GM18858 (cell line): Measurements from ENCODE around the gene PDCD7.
A peak's percentile ranks its signal among the peaks of the same experiment; 100 is the strongest.
"Not testable (repeated sequence)": the region's sequence is repeated elsewhere in the genome, so short reads cannot be mapped to it uniquely, and the experiment has no call there.

ENCODE experiments used
- ATAC-seq: cut with Tn5 transposase; IDR thresholded peaks from one replicate; pipeline ENCODE4 v1.9.1; 2021; ENCODE audit not compliant: unreplicated experiment

Gene PDCD7, protein sequence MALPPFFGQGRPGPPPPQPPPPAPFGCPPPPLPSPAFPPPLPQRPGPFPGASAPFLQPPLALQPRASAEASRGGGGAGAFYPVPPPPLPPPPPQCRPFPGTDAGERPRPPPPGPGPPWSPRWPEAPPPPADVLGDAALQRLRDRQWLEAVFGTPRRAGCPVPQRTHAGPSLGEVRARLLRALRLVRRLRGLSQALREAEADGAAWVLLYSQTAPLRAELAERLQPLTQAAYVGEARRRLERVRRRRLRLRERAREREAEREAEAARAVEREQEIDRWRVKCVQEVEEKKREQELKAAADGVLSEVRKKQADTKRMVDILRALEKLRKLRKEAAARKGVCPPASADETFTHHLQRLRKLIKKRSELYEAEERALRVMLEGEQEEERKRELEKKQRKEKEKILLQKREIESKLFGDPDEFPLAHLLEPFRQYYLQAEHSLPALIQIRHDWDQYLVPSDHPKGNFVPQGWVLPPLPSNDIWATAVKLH

GRCh38 chr15:65133548-65134200 is at the start of gene PDCD7:
Gene PDCD7 (minus strand): TSS chr15:65133808. CDS start chr15:65133781, 27 bp downstream.
- peak; percentile 75 for ATAC-seq

GRCh38 chr15:65182538-65182937 is 48.9 kb upstream of the PDCD7 start:
- ATAC-seq: no peak

- not testable (repeated sequence) for ATAC-seq
Observed at GRCh38 chr15:65181582-65182353, 48.2 kb upstream of the PDCD7 start.

GRCh38 chr15:65180167-65180566 is 46.6 kb upstream of the PDCD7 start:
- ATAC-seq: no peak

- no peak for ATAC-seq
Observed at GRCh38 chr15:65177901-65178300, 44.3 kb upstream of the PDCD7 start.

DNA sequence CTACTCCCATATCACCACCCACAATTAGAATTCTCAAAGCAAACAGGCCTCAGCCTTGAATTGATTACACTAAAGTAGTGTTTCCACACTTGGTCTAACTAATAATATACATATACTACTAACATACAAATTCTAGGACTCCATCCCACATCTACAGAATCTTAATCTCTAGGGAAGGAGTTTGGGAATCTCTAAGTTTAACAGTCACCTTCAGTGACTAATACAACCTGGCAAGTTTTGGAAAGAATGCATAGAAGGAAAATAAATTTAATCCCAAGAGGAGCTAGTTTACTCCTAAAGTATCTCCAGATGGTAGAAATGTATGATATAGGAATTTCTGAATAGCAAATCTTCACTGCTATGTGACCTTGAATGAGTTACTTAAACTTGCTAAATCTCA is 42.4 kb upstream of the PDCD7 start:
- ATAC-seq: no peak

GRCh38 chr15:65175511-65175910 is 41.9 kb upstream of the PDCD7 start:
- ATAC-seq: no peak

DNA sequence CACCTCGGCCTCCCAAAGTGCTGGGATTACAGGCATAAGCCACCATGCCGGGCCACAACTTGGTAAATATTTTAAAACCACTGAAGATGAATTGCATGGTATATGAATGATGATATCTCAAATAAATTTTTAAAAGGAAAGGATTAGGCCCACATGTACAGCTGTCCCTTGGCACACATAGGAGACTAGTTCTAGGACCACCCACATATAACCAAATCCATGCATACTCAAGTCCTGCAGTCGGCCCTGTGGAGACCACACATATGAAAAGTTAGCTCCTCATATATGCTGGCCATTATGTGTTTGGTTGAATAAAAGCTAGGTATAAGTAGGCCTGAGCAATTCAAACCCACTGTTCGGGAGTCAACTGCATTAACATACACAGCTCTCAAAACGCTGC is 40.9 kb upstream of the PDCD7 start:
- ATAC-seq: no peak

GRCh38 chr15:65172531-65172930 is 38.9 kb upstream of the PDCD7 start:
- no peak for ATAC-seq

- ATAC-seq: no peak
Observed at GRCh38 chr15:65171428-65171827, 37.8 kb upstream of the PDCD7 start.

- no peak for ATAC-seq
Observed at GRCh38 chr15:65165875-65166274, 32.3 kb upstream of the PDCD7 start.

DNA sequence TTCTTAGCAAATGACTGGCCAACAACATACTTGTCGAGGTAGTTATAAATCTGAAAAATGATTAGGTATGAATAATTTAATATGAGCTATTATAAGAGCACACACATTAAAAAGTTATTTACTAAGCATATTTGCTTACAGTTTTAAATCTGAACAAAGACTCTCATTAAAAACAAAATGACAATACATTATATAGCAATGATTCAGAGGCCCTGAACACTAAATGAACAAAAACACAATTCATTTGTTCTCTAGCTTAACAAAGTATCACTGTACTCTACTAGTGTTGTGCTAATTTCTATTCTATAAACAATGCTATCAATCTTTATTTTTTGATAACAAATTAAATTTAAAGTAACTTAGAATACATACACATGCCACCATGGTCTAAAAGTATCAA is 30.5 kb upstream of the PDCD7 start:
- no peak for ATAC-seq

DNA sequence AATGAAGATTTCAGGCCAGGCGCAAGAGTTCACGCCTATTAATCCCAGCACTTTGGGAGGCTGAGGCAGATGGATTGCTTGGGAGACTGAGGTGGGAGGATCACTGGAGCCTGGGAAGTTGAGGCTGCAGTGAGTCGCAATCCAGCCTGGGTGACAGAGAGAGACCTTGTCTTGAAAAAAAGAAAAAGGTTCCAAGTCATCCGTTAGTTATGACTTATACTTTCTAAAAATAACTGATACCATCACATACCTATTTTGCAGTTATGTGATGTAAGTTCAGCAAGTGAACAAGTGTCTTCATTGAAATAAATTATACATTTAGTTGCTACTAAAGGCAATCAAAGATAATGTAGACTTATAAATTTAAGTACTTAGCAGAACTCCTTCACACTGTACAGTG is 29.4 kb upstream of the PDCD7 start:
- ATAC-seq: no peak

DNA sequence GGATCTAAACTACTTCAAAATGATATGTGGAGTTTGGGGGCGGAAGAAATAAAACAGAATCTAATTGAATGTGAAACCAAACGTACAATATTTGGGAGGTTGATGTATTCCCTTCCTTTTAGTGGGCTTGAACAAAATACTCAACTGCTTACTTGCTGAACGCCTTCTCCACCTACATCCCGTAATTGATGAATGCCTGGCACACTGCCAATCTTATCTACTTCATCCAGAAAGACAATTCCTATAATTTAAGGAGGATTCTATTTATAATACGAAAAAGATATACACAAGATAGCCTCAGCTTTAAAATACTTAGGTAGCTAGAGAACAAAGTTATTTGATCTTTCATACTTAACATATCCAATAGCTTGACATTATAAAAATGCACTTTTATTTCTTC is 23.1 kb upstream of the PDCD7 start:
- no peak for ATAC-seq

DNA sequence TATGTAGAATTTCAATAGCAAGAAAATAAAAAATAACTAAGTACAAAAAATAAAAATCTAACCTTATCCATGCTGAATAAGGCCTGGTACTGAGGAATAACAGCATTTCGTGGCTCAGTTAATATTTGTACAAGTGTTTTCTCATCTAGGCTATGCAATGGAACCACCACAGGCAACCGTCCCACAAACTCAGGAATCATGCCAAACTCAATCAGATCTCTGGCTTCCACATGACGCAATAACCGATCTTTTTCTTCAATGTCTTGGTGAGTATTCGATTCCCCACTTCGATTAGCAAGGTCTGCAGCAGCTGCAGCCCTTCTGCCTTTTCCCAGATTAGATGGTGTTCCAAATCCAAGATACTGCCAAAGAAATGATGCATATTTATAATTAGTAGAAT is 21.1 kb upstream of the PDCD7 start:
- ATAC-seq: no peak

- ATAC-seq: no peak
Observed at GRCh38 chr15:65147902-65148301, 14.3 kb upstream of the PDCD7 start.

DNA sequence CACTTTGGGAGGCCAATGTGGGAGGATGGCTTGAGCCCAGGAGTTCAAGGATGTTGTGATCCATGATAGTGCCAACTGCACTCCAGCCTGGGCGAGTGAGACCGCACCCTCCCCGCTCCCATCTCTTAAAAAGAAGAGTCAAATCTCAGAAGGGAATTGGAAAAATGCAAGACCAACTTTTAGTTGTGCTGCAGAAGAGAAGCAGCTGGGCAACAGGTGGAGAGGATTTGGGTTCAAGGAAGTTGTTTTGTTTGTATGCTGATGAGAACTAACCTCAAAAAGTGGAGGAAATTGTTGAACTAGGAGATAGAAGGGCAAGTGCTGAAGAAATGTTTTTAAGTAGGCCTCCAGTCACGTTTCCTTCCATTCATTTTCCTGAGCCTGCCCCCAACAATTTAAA is 12.8 kb upstream of the PDCD7 start:
- no peak for ATAC-seq

- ATAC-seq: not testable (repeated sequence)
Observed at GRCh38 chr15:65138631-65139030, 5.0 kb upstream of the PDCD7 start.

- not testable (repeated sequence) for ATAC-seq
Observed at GRCh38 chr15:65137893-65138292, 4.3 kb upstream of the PDCD7 start.

- not testable (repeated sequence) for ATAC-seq
Observed at GRCh38 chr15:65137089-65137488, 3.5 kb upstream of the PDCD7 start.

DNA sequence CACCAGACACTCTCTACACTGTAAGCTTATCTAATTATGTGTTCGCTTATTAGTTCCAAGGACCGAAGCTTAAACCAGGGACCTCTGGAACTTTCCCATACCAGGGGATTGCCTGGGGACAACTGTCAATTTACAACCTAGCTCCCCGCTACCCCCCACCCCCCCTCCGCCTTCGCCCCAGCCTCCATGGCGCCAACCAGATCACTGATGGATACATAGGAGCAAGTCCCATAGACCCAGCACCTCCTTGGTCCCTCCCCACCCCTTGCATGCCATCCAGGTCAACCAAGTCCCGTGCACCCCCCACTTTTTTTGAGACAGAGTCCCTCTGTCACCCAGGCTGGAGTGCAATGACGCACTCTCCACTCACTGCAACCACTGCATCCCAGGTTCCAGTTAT is 930 bp upstream of the PDCD7 start:
- ATAC-seq: no peak
